ENCODE data around the gene UTP25.

The UTP25 gene

DNA sequence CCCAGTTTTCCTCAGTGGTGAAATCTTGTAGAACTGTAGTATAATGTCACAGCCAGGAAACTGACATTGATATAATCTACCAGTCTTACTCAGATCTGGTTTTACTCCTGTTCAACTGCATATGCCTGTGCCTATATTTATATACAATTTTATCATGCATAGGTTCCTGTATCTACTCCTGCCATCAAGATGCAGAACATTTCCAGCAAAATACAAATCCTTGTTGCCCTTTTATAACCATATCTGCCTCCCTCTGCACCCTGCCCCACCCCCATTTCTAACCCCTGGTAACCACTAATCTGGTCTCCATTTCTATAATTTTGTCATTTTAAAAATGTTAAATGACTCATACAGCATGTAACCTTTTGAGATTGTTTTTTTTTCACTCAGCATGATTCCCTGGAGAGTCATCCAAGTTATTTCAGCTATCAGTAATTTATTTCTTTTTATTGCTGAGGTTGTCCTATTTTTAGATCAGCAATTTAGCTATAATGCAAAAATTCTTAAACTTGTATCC, 8.1 kb downstream of the UTP25 start:
- Histone ChIP-seq H3K27me3 (no peaks in the 10 kb centered on the region), H3K9ac (no peak overlapping the region), H3K4me3 (no peak overlapping the region), H4K20me1 (no peaks in the 10 kb centered on the region), H3K27ac (no peak overlapping the region), H3K4me1 (no peaks in the 10 kb centered on the region), H3K9me3 (no peaks in the 10 kb centered on the region), H3K36me3 (peaks cover 96% of the 10 kb centered on the region), H3K4me2 (no peak overlapping the region)
- no peak for TF ChIP-seq Cebpa-rat (IDR thresholded peaks at IDR 0.05)

DNA sequence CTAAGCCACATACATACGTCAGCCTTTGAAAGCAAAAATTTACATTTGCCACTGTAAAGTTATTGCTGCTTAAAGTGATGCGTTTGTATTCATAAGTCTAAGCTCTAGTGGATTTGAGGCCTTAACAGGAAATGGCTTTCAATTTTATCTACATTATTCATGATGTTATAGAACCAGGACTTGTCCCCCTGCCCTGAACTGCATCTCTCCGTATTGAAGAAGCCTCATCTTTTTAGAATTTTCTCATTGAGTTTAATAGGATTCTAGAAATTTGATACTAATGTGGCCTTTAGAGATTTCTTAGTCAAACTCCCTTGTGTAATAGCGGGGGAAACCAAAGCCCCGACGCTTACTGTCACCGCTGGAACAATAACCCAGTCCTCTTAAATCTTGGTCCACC, 9.9 kb downstream of the UTP25 start:
- H3K4me1 ChIP-seq = no peaks in the 10 kb centered on the region
- no peak overlapping the region for H3K9ac ChIP-seq
- no peaks in the 10 kb centered on the region for H3K9me3 ChIP-seq
- no peaks in the 10 kb centered on the region for H3K27me3 ChIP-seq
- H3K27ac ChIP-seq = no peak overlapping the region
- no peak overlapping the region for H3K4me3 ChIP-seq
- no peaks in the 10 kb centered on the region for H4K20me1 ChIP-seq
- peaks cover 99% of the 10 kb centered on the region for H3K36me3 ChIP-seq
- no peak for TF ChIP-seq Cebpa-rat (IDR thresholded peaks at IDR 0.05)
- no peak overlapping the region for H3K4me2 ChIP-seq

DNA sequence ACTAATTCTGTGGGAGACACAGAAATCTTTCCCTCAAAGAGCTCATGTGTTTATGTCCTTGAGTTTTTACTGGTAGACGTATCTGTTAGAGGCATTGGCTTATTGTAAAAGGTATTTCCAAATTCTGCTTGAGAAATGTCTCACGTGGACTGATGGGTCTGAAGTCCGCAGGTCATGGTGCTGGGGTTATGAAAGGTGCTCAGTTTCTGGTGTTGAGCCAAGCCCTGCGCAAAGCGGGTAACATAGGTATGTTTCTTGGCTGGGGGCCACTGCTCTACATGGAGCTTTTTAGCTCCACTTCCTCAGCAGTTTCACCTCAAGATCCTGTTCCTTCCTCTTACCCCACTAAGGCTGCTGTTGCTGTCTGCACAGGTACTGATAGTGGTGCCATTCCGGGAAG, 10.8 kb downstream of the UTP25 start:
- no peaks in the 10 kb centered on the region for H3K4me1 ChIP-seq
- no peaks in the 10 kb centered on the region for H3K27me3 ChIP-seq
- no peaks in the 10 kb centered on the region for H4K20me1 ChIP-seq
- no peak for TF ChIP-seq Cebpa-rat (IDR thresholded peaks at IDR 0.05)
- no peak overlapping the region for H3K27ac ChIP-seq
- no peaks in the 10 kb centered on the region for H3K9me3 ChIP-seq
- H3K9ac ChIP-seq = no peak overlapping the region
- no peak overlapping the region for H3K4me2 ChIP-seq
- no peak overlapping the region for H3K4me3 ChIP-seq
- H3K36me3 ChIP-seq = peaks cover 99% of the 10 kb centered on the region

DNA sequence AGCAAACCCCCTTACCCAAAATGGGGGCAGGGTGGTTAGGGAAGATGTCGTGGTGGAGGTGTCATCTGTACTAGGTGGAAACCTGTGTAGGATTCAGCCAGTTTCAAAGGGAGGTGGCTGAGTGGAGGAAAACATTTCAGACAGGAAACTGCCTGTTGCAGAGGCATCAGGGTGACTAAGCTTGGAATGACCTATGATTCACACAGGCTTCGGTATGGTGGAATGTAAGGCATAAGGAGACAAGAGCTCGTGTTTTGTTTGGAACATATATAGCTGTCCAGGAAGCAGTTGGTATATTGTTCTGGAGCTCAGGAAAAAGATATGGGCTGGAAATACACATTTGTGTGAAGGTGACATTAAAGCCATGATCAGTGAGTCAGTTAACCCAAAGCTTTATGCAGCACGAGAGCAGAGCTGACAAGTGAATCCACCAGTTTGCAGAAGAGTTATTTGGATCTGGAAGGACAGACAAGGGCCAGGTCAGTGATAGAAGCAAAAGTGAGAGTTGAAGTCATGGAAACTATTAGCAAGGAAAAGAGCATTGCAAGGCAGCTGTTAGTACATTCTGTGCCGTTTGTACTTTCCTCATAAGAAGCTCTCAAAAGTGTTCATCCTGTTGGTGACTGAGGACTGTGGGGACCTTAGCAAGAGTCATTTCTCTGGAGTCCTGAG, 12.2 kb downstream of the UTP25 start:
- Histone ChIP-seq H3K9me3 (no peaks in the 10 kb centered on the region), H3K4me3 (no peak overlapping the region), H3K27me3 (no peaks in the 10 kb centered on the region), H4K20me1 (no peaks in the 10 kb centered on the region), H3K27ac (no peak overlapping the region), H3K36me3 (peaks cover 99% of the 10 kb centered on the region), H3K4me1 (no peaks in the 10 kb centered on the region), H3K4me2 (no peak overlapping the region), H3K9ac (no peak overlapping the region)
- TF ChIP-seq Cebpa-rat (IDR thresholded peaks at IDR 0.05) = no peak

DNA sequence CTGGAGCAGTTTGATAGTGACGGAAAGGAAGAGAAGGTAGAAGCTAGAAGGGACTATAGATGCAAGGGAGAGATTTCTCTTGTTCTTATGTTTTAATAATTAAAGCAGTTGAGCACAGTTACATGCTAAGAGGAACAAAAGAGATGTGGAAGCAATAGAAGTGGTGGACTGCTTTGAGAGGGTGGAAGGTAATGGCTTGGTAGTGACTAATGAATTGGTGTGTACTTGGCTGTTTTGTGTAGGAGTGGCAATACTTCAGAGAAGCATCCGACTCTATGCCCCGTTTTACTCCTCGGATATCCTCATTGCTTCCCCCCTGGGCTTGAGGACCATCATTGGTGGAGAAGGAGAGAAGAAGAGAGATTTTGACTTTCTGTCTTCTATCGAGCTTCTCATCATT, 12.8 kb downstream of the UTP25 start:
- no peaks in the 10 kb centered on the region for H3K27me3 ChIP-seq
- no peaks in the 10 kb centered on the region for H4K20me1 ChIP-seq
- no peak overlapping the region for H3K27ac ChIP-seq
- peaks cover 99% of the 10 kb centered on the region for H3K36me3 ChIP-seq
- no peak overlapping the region for H3K9ac ChIP-seq
- H3K9me3 ChIP-seq = no peaks in the 10 kb centered on the region
- no peak overlapping the region for H3K4me3 ChIP-seq
- TF ChIP-seq Cebpa-rat (IDR thresholded peaks at IDR 0.05) = no peak
- H3K4me2 ChIP-seq = no peak overlapping the region
- H3K4me1 ChIP-seq = peaks cover 3% of the 10 kb centered on the region; the same call in 1 of the 2 replicates

DNA sequence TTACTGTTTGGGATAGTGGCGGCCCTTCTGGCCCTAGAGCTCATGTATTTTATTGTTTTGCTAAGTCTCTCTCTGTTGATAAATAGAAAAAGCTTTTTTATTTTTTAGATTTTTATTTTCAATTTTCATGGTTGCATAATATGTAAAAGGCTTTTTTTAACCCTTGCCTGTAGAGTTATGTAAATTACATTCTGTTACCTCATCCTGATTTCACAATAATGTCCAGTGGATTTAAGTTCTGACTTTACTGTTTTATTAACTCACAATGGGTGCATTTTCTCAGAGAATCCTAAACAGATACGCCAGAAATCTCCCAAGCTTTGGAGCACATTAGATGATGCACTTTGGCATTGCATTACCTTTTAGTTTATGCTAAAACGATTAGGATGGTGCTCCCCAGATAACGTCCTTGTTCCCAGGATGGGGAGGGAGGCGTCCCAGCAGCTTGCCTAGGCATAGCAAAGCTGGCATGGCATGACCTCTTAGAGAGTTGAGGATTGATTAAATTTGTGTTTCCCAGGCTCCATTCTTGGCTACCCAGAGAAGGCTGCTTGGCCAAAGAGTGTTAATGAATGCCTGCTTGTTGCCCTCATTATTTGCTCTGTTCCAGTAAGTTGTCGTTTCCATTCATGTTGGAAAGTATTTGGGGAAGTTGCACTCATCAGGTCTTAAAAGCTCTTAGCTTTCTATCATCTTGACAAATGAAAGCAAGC, 17.1 kb downstream of the UTP25 start:
- TF ChIP-seq Cebpa-rat (IDR thresholded peaks at IDR 0.05) = no peak
- Histone ChIP-seq H4K20me1 (no peaks in the 10 kb centered on the region), H3K4me2 (no peak overlapping the region), H3K4me1 (peaks cover 42% of the 10 kb centered on the region), H3K4me3 (no peak overlapping the region), H3K27ac (no peak overlapping the region), H3K36me3 (peaks cover 90% of the 10 kb centered on the region), H3K27me3 (no peaks in the 10 kb centered on the region), H3K9me3 (no peaks in the 10 kb centered on the region), H3K9ac (no peak overlapping the region)

DNA sequence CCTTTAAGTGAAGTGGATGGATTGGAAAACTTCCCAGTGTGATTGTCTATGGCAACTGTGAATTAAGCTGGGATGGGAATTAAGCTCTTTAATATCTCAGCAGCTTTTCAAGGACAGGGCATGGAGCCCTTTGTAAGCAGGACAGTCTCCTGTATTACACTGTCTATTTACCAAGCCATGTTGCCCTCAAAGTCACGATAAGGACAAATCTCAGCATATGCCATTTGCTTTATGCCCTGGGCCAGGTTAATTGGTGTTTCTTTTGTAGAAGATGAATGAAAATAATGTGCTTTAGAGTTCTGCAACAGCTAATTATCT, 17.6 kb downstream of the UTP25 start:
- Histone ChIP-seq H3K4me3 (no peak overlapping the region), H3K4me2 (no peak overlapping the region), H3K4me1 (peaks cover 47% of the 10 kb centered on the region), H3K36me3 (peaks cover 85% of the 10 kb centered on the region), H3K27ac (no peak overlapping the region), H3K9ac (no peak overlapping the region), H4K20me1 (no peaks in the 10 kb centered on the region), H3K27me3 (no peaks in the 10 kb centered on the region), H3K9me3 (no peaks in the 10 kb centered on the region)
- no peak for TF ChIP-seq Cebpa-rat (IDR thresholded peaks at IDR 0.05)

DNA sequence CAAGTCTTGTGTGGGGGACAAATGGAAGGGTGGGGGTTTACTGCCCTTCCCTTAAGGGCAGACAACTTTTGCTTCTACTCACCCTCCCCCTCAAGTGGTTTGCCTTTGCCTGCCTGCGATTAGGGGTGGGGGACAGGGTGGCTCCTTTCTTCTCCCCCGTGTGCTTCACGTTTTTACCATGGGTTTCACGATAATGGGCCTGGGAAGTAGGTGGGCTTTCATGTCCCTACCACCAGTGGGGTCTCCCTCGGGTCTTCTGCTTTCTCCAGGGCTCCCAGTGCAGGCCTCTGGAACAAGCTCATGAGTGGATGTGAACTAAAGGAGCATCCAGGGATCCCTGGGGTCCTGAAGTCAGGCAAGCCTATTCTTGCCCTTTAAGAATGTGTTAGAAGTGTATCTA, 21.6 kb downstream of the UTP25 start:
- H3K4me2 ChIP-seq = peak overlapping the region; percentile 76
- no peaks in the 10 kb centered on the region for H3K9me3 ChIP-seq
- peak overlapping the region; percentile 32; the same call in 1 of the 2 replicates for H3K9ac ChIP-seq
- peaks cover 79% of the 10 kb centered on the region for H3K36me3 ChIP-seq
- TF ChIP-seq Cebpa-rat (IDR thresholded peaks at IDR 0.05) = no peak
- H3K27me3 ChIP-seq = no peaks in the 10 kb centered on the region
- peak overlapping the region; percentile 80 for H3K27ac ChIP-seq
- H3K4me3 ChIP-seq = no peak overlapping the region
- H3K4me1 ChIP-seq = peaks cover 73% of the 10 kb centered on the region
- H4K20me1 ChIP-seq = no peaks in the 10 kb centered on the region

DNA sequence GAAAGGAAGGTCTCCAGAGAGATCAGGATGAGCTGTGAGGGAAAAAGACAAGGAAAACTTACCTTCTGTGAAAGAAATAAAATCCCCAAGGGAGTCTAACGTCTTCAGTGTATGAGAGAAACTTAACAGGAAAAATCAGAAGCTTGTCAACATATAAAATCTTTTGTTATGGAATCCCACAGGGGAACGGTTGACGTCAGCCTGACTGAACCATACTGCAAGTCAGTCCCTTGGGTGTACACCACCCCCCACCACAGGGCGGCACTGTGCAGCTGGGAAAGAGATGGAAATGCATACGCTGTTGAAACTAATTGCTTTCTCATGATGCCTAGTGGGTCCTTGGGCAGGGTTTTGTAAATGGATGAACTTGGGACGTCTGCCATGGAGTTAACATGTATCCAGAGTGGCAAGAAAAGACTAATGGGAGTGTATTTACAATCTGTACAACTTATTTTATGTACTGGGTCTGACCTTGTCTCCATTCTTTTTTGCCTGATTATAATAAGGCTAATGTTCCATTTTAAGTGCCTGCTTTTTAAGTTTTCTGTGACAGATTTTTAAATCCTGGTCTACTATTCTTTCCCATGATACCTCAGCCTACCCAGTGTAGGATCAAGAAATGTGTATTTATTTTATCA, 22.7 kb downstream of the UTP25 start:
- peak overlapping the region; percentile 76 for H3K4me2 ChIP-seq
- H3K27me3 ChIP-seq = no peaks in the 10 kb centered on the region
- peaks cover 82% of the 10 kb centered on the region for H3K4me1 ChIP-seq
- H3K36me3 ChIP-seq = peaks cover 72% of the 10 kb centered on the region
- peak overlapping the region; percentile 80 for H3K27ac ChIP-seq
- no peak overlapping the region for H3K4me3 ChIP-seq
- H4K20me1 ChIP-seq = no peaks in the 10 kb centered on the region
- H3K9me3 ChIP-seq = no peaks in the 10 kb centered on the region
- peak overlapping the region; percentile 32; the same call in 1 of the 2 replicates for H3K9ac ChIP-seq
- TF ChIP-seq Cebpa-rat (IDR thresholded peaks at IDR 0.05) = no peak

DNA sequence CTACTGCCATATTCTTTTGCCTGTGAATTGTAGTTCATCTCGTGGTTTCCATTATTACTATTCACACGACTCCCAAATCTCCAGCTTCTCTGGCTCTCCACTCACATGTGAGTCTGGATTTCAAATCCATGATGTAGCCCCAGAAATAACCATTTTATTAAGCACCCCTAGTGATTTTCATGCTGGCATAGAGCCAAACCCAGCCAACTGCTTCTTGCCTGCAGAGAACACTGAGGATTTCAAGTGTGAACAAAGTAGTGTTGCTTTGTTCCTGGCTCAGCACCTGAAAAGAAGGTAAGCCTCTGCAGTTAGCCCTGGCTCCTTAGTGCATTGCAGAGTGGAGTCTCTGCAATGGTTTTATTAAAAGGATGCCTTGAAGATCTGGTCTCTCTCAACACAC, 25.9 kb downstream of the UTP25 start:
- peaks cover 59% of the 10 kb centered on the region for H3K4me1 ChIP-seq
- no peak for TF ChIP-seq Cebpa-rat (IDR thresholded peaks at IDR 0.05)
- peaks cover 57% of the 10 kb centered on the region for H3K36me3 ChIP-seq

More for the DNA sequence above, 25.9 kb downstream of the UTP25 start:
- Histone ChIP-seq H3K9ac (no peak overlapping the region), H3K4me3 (no peak overlapping the region), H4K20me1 (no peaks in the 10 kb centered on the region), H3K9me3 (peaks cover 10% of the 10 kb centered on the region), H3K4me2 (peak overlapping the region; percentile 38; the same call in 1 of the 2 replicates), H3K27ac (no peak overlapping the region), H3K27me3 (no peaks in the 10 kb centered on the region)
